Osteoblast (primary cell): ENCODE measurements around the gene ASTN2. TPM values are rescaled to one million over a fixed set of nuclear protein-coding genes. Genes with fewer than 3 reads are reported as not detected.

Source experiments
- DNase-seq: peaks from one replicate; pipeline ENCODE4 v3.0.0; 2011; ENCODE audit warnings: low spot score, mixed read lengths; ENCODE audit not compliant: insufficient read length; ENCODE audit errors: missing footprints
- H2AFZ ChIP-seq: 2 replicates; pipeline ENCODE4 v1.6.0; 2011; ENCODE audit warnings: mild to moderate bottlenecking, low read length
- H3K27ac ChIP-seq: 2 replicates; pipeline ENCODE4 v1.5.1; 2011; ENCODE audit warnings: mild to moderate bottlenecking, low read depth, low read length, moderate library complexity
- H3K27me3 ChIP-seq: 2 replicates; pipeline ENCODE4 v1.6.0; 2012; ENCODE audit warnings: mild to moderate bottlenecking, control low read depth, inconsistent platforms, low read length, moderate library complexity; ENCODE audit not compliant: insufficient read depth
- H3K36me3 ChIP-seq: 2 replicates; pipeline ENCODE4 v1.5.1; 2011; ENCODE audit warnings: mild to moderate bottlenecking, low read length, control low read depth, moderate library complexity; ENCODE audit not compliant: insufficient read depth
- H3K4me1 ChIP-seq: 2 replicates; pipeline ENCODE4 v1.5.1; 2011; ENCODE audit warnings: mild to moderate bottlenecking, low read length, control low read depth, moderate library complexity; ENCODE audit not compliant: insufficient read depth
- H3K4me2 ChIP-seq: 2 replicates; pipeline ENCODE4 v1.6.0; 2011; ENCODE audit warnings: mild to moderate bottlenecking, low read length; ENCODE audit not compliant: insufficient read depth
- H3K4me3 ChIP-seq: fragments of 200-600 bp; sonication (generic); 3 replicates; pipeline ENCODE4 v1.5.1; 2012; ENCODE audit warnings: mild to moderate bottlenecking, low read length, inconsistent platforms; ENCODE audit not compliant: insufficient read depth
- H3K79me2 ChIP-seq: 2 replicates; pipeline ENCODE4 v1.6.0; 2012; ENCODE audit warnings: mild to moderate bottlenecking, low read length, control low read depth, inconsistent platforms; ENCODE audit not compliant: insufficient read depth
- H3K9me3 ChIP-seq: 2 replicates; pipeline ENCODE4 v1.5.1; 2011; ENCODE audit warnings: low read depth, low read length, control low read depth
- H4K20me1 ChIP-seq: 2 replicates; pipeline ENCODE4 v1.6.0; 2012; ENCODE audit warnings: mild to moderate bottlenecking, low read length, control low read depth; ENCODE audit not compliant: insufficient read depth
- CTCF ChIP-seq: IDR thresholded peaks from 2 replicates; pipeline ENCODE4 v1.5.1; 2011; ENCODE audit warnings: mild to moderate bottlenecking, low read depth, low read length, moderate library complexity; ENCODE audit errors: extremely low read depth
- total RNA-seq: library from RNA; depleted of rRNA; stranded (reverse); fragments of >200 nt; gene quantifications from 2 replicates; pipeline ENCODE4 v1.2.3, GENCODE V29; 2012

Gene ASTN2
- total RNA-seq, 1 donor, result 4.7 TPM

GRCh38 chr9:116686693-116687073, 728.2 kb downstream of the ASTN2 start:
- peak overlapping the region; percentile 64 for H3K27ac ChIP-seq
- H2AFZ ChIP-seq, result peak overlapping the region; percentile 98
- H3K4me2 ChIP-seq, result peak overlapping the region; percentile 98
- peaks cover 2% of the 10 kb centered on the region for H3K9me3 ChIP-seq
- peaks cover 27% of the 10 kb centered on the region for H3K4me1 ChIP-seq
- H3K4me3 ChIP-seq, result peak overlapping the region; percentile 87
- TF ChIP-seq CTCF, result no peak
- peaks cover 51% of the 10 kb centered on the region for H3K79me2 ChIP-seq
- peak; percentile 73 for DNase-seq
- peaks cover 24% of the 10 kb centered on the region for H4K20me1 ChIP-seq
- H3K27me3 ChIP-seq, result no peaks in the 10 kb centered on the region
- H3K36me3 ChIP-seq, result no peaks in the 10 kb centered on the region

- Histone ChIP-seq H3K79me2 (peaks cover 45% of the 10 kb centered on the region), H3K27me3 (no peaks in the 10 kb centered on the region), H2AFZ (peak overlapping the region; percentile 98), H3K27ac (no peak overlapping the region), H3K9me3 (peaks cover 2% of the 10 kb centered on the region), H3K4me3 (peak overlapping the region; percentile 87), H4K20me1 (peaks cover 24% of the 10 kb centered on the region), H3K4me2 (peak overlapping the region; percentile 98), H3K36me3 (no peaks in the 10 kb centered on the region), H3K4me1 (peaks cover 27% of the 10 kb centered on the region)
- TF ChIP-seq CTCF, result no peak
- DNase-seq, result no peak
Measured at GRCh38 chr9:116686135-116686534, 728.7 kb downstream of the ASTN2 start.

DNA sequence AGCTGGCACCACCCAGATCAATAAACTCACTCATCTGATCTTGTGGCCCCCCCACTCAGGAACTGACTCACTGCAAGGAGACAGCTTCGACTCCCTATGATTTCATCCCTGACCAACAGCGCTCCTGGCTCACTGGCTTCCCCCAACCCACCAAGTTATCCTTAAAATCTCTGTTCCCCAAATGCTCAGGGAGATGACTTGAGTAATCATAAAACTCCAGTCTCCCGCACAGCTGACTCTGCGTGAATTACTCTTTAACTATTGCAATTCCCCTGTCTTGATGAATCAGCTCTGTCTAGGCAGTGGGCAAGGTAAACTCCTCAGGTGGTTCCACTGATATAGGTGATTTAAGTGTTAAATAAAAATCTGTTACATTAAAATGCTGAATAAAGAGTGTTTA, 729.7 kb downstream of the ASTN2 start:
- no peak for DNase-seq
- no peak overlapping the region for H3K4me2 ChIP-seq
- H2AFZ ChIP-seq, result no peak overlapping the region
- no peak overlapping the region for H3K27ac ChIP-seq
- H3K27me3 ChIP-seq, result no peaks in the 10 kb centered on the region
- peaks cover 27% of the 10 kb centered on the region for H3K4me1 ChIP-seq
- no peak for TF ChIP-seq CTCF
- H4K20me1 ChIP-seq, result peaks cover 21% of the 10 kb centered on the region
- peaks cover 2% of the 10 kb centered on the region for H3K9me3 ChIP-seq
- no peaks in the 10 kb centered on the region for H3K36me3 ChIP-seq
- H3K79me2 ChIP-seq, result peaks cover 36% of the 10 kb centered on the region
- H3K4me3 ChIP-seq, result no peak overlapping the region

DNA sequence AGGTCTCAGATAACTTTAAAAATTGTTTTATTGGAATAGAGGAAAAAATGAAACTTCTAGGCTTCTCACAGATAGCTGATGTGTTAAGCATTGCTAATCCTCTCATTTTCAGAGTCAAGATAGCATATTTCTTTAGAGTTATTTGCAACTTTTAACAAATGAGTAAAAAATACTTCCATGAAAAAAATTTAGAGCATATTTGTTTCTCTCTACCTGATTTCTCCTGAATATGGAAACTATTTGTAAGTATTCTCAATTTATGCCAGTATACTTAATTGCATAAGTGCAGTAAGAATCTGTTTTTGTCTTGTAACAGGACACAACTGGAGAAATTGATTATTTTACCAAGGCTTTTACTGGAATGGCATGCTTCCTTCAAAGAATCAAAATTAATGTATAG, 731.3 kb downstream of the ASTN2 start:
- no peak overlapping the region for H3K27ac ChIP-seq
- DNase-seq, result no peak
- no peaks in the 10 kb centered on the region for H3K27me3 ChIP-seq
- TF ChIP-seq CTCF, result no peak
- no peak overlapping the region for H3K4me3 ChIP-seq
- H3K9me3 ChIP-seq, result peaks cover 2% of the 10 kb centered on the region
- no peak overlapping the region for H3K4me2 ChIP-seq
- no peak overlapping the region for H2AFZ ChIP-seq
- peaks cover 16% of the 10 kb centered on the region for H3K4me1 ChIP-seq
- H3K36me3 ChIP-seq, result no peaks in the 10 kb centered on the region
- H4K20me1 ChIP-seq, result peaks cover 8% of the 10 kb centered on the region
- H3K79me2 ChIP-seq, result peaks cover 19% of the 10 kb centered on the region
